ENCODE data around the gene NRGN.
"Not testable (repeated sequence)": the region's sequence is repeated elsewhere in the genome, so short reads cannot be mapped to it uniquely, and the experiment has no call there.

The NRGN gene

GRCh38 chr11:124759266-124760204 is 19.8 kb downstream of the NRGN start:
- no peak for DNase-seq

DNA sequence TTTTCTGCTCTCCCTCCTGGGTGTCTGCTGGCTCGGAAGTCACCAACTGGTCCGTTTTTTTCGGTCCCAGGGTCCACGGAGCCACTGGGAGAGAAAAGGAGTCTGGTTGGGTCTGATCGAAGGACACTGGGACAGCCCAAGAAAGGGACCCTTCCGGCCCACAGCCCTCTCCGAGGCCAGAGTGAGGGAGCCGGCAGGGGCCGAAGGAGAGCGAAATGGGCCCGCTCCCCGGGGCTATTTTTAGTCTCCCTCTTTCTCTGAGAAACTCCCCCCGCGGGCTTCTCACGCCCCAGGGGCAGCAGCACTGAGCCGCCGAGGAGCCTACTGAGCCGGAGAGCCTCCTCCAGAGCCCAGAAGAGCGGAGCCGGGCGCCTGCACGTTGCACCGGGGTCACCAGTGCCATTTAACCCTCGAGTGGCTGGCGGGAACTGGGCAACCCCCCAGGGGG is 20.5 kb downstream of the NRGN start:
- DNase-seq: no peak

DNA sequence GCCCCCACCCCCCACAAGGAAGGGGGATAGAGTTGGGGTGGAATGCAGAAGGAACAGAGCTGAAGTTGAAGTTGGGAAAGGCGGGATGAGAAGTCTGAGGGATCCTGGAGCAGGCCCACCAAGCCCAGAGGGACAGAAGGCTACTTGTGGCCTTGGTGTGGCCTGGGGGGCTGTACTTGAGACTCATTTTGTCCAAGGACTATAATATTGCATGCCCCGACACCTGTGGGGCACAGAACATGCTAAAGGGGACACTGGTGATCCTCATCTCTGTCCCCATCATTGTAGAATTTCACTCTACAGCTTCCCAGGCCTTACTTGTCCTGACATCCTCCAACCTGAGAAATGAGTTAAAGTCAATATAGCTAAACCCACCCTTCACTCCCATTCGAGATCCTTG is 21.1 kb downstream of the NRGN start:
- no peak for DNase-seq

- DNase-seq: no peak
Measured at GRCh38 chr11:124761301-124762104, 21.8 kb downstream of the NRGN start.

GRCh38 chr11:124762105-124762623 is 22.4 kb downstream of the NRGN start, which contains the start of gene ESAM:
ESAM (minus strand) TSS chr11:124762290; CDS start chr11:124762154, 136 bp downstream.
- no peak for DNase-seq

DNA sequence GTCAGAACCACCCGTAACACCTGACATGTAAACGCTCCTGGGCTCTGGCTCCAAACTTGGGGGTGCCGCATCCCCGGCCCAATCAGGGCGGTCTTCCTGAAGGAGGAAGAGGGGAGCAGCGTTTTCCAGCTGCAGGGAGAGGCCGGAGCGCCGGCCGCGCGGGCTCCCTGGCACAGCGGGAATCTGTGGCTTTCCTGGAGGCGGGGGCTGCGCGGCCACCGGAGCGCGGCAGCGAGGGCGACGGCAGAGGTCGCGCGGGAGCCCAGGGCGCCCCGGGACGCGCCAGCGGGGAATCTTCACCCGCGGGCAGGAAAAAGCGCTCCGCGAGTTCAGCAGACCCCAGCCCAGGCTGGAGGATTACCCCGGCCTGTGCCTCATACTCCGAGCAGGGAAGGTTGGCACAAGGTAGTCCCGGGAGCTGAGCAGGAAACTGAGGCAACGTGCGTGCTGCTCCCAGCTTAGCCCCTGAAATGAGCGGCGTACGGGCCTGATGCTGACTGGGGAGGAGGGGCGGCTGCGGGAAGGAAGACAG is 22.9 kb downstream of the NRGN start:
- DNase-seq: no peak

DNA sequence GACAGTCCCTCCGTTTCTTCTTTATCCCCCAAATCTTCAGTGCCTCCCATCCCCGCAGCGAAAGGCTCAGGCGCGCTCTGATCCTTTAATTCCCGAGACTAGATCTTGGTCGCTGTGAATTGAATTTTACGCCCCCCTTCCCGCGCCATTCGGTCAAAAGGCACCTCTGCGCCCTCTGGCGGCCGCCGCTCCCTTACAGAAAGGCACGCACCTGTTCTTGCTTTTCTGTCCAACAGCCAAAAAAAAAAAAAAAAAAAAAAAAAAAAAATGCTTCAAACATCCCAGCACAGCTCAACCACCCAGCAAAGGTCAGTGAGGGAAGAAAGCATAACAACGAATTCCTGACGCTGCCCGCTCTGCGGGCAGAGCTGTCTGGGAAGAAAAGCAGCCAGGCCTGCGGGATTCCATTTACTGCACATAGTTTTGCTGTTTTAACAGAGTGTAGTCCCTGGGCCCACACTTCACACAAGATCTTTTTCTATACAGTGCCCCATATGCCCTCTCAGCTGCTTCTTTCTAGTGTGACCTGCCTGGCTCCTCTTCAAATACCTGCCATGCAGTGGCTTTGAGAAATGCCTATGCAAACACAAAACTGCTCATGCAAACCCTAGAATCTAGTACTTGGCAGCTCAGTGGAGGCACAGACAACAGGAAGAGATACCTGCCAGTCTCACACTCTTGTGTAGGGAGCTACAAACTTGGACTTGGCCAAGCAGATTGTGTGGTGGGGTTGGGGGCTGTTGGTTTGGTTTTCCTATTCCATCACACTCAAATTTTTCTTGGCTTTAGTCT is 23.6 kb downstream of the NRGN start:
- peak in 1 of 2 experiments; percentile 33 for DNase-seq

DNA sequence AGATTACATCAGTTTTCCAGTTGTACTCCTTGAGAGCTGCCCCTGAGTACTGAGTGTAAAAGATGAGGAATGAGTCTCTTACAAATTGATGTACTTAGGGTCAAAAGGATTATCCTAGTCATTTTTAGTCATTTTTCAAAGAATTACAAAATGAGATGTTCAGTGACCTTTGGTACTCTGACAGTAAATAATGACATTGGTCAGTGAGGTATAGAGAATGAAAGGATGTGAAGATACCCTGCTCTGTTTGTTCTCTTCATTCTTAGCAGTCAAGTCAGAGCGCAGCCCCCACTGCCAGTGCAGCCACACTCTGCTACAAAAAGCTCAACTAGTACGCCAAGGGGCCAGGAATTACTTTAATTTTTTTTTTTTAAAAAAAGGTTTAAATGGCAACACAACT is 26.4 kb downstream of the NRGN start:
- DNase-seq: no peak

DNA sequence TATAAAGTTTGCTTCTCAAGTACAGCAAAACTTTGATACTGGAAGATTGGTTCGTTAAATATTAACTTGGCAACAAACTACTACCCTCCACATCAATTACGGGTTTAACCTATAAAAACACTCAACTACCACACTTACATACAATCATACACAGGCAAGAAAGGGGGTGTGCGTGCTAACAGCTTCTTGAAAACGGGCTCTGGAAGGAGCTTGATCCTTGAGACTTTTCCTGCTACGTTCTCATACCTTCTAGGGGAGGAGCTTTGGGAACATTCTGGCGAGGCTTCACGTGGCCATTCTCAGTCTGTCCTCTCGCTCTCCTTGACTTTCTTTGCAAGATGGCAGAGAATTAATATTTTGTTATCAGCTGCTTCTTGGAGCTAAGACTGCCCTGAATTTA is 29.2 kb downstream of the NRGN start:
- no peak for DNase-seq

GRCh38 chr11:124769806-124770774 is 30.3 kb downstream of the NRGN start:
- no peak for DNase-seq

- not testable (repeated sequence) for DNase-seq
Measured at GRCh38 chr11:124770959-124771358, 31.2 kb downstream of the NRGN start.

- DNase-seq: no peak
Measured at GRCh38 chr11:124776865-124777645, 37.3 kb downstream of the NRGN start.

DNA sequence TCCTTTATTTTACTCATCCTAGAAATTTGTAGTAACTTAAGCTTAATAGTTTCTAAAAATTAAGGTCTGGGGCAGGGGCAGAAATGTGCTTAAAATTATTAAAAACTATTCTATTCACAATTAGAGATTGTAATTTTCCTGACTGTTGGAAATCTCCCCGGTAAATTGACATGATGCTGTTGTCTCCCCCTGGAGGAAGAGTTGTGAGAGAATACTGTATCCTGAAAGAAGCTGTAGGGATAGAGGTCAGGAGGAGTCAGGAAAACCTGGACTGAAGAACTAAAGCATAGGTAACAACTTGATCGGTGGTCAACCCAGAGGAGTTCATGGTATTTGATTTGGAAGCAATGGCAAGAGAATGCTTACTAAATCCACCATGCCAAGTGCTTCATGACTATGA is 38.5 kb downstream of the NRGN start:
- no peak for DNase-seq

- DNase-seq: no peak
Measured at GRCh38 chr11:124779568-124779967, 39.8 kb downstream of the NRGN start.

- no peak for DNase-seq
Measured at GRCh38 chr11:124783002-124783401, 43.3 kb downstream of the NRGN start.

GRCh38 chr11:124784051-124784450 is 44.3 kb downstream of the NRGN start:
- no peak for DNase-seq

DNA sequence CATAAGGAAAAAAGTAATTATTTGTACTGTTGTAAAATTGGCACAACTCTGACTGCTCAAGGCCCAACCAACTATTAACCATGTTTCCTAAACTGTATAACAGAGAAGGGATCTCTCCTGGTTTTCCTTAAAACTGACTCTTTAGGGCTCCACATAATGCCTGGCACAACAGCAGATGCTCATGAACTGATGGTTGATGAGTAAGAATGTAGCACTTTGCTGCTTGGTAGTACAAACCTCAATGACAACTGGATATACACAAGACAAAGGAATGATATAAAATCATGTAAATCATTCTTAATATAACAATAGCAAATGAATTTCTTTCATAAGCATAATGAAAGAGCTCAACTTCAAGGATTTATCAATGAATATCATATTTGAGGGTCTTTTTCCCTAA is 48.8 kb downstream of the NRGN start:
- no peak for DNase-seq

GRCh38 chr11:124791626-124792341 is 52.0 kb downstream of the NRGN start:
- no peak for DNase-seq

DNA sequence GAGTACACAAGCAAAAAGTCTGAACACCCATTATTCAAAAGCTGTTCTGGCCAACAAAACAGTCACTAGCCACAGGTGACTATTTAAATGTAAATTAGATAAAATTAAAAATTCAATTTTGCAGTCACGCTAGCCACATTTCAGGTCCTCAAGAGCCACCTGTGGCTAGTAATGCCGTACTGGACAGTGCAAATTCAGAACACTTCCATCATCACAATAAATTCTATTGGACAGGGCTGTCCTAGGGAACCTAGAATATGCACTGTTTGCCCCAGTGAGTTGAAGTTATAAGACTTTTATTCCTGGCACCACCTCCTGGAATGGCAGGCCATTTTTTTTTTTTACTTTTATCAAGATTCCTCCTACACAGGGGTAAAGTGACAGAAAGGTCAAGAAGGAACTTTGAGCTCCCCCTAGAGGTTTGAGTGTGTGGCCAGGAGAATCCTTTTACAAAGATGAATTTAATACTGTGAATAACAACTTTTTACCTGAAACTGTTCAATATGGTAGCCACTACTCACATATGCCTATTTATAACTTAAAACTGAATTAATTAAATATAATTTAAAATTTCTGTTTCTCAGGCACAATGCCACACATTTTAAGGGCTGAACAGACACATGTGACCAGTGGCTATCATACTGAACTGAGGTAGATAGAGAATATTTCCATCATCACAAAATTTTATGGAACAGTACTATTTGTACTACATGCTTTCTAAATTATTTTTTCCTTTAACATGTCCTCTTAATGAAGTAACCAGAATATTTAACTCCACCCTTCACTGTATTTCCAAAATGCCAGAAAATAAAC is 53.9 kb downstream of the NRGN start:
- no peak for DNase-seq

Measured in cerebellar nuclear complex (tissue), 1 donor.